ENCODE results near the gene KIR2DL1. TPM values are rescaled to one million over a fixed set of nuclear protein-coding genes. Genes with fewer than 3 reads are reported as not detected.
"Not testable (repeated sequence)": the region's sequence is repeated elsewhere in the genome, so short reads cannot be mapped to it uniquely, and the experiment has no call there.

The KIR2DL1 gene
- total RNA-seq (2014; rRNA removed; shearing (Covaris generic)), result not detected in 2 replicates

DNA sequence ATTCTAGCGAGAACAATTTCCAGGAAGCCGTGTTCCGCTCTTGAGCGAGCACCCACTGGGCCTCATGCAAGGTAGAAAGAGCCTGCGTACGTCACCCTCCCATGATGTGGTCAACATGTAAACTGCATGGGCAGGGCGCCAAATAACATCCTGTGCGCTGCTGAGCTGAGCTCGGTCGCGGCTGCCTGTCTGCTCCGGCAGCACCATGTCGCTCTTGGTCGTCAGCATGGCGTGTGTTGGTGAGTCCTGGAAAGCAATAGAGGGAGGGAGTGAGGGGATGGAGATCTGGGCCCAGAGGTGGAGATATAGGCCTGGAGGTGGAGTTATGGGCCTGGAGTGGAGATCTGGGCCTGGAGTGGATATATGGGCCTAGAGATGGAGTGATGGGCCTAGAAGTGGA, at the start of gene KIR2DL1:
KIR2DL1 (plus strand) TSS at position 148 of the 400 bp plus-strand sequence; CDS start at position 206, 58 bp downstream.
- DNase-seq (ENCODE audit: low spot score), result not testable (repeated sequence)

DNA sequence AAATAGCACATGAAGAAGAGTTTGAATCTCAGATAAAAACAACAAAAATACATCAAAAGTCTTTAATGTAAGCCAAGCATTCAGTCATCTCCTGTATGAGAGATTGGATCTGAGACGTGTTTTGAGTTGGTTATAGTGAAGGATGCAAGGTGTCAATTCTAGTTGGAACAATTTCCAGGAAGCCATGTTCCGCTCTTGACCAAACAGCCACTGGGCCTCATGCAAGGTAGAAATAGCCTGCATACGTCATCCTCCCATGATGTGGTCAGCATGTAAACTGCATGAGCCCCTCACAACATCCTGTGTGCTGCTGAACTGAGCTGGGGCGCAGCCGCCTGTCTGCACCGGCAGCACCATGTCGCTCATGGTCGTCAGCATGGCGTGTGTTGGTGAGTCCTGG, 45.5 kb upstream of the KIR2DL1 start, which contains the start of gene KIR3DL3:
KIR3DL3 (plus strand) TSS at position 301 of the 400 bp plus-strand sequence; CDS start at position 356, 55 bp downstream.
- no peak for DNase-seq (ENCODE audit: low spot score)

GRCh38 chr19:54724644-54725043, 44.9 kb upstream of the KIR2DL1 start:
- no peak for DNase-seq (ENCODE audit: low spot score)

GRCh38 chr19:54725321-54725720, 44.3 kb upstream of the KIR2DL1 start:
- DNase-seq (ENCODE audit: low spot score), result no peak

- DNase-seq (ENCODE audit: low spot score), result no peak
These were observed 42.0 kb upstream of the KIR2DL1 start for GRCh38 chr19:54727562-54727961.

DNA sequence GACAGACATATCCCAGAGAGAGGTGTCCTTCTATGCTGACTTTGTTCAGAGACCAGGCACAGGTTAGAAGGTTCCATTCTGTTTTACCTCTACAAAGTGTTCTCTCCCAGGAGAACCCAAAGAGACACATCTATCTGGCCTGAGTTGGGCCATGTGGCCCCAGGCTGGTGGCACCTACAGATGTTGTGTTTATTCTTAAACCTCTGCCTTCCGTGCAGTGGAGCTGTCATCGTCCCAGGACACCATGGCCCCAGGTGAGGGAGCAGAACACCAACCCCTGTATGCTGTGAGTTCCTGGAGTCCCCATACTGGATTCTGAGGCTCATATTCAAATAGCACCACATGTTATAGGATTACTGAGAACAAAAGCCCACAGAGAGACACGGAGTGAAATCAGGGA, 41.4 kb upstream of the KIR2DL1 start:
- DNase-seq (ENCODE audit: low spot score), result no peak

DNA sequence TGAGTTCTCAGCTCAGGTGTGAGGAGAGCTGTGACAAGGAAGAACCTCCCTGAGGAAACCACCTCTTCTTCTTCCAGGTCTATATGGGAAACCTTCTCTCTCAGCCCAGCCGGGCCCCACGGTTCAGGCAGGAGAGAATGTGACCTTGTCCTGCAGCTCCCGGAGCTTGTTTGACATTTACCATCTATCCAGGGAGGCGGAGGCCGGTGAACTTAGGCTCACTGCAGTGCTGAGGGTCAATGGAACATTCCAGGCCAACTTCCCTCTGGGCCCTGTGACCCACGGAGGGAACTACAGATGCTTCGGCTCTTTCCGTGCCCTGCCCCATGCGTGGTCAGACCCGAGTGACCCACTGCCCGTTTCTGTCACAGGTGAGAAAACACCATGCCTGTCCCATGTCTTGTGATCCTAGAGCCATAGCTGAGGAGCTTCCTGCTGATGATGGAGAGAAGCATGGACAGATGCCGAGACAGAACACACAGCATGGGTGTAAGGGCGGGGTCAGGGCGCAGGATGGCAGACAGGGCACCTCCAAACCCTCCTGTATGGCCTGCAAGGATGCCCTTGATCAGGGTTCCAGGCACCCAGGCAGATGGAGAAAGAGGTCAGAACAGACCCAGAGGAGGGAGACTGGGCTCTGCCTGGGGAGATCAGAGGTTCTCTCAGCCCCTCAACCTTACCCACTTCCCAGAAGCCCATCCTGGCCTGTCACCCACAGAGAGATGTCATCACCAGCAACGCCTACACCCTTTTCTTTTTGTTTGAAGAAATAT, 40.0 kb upstream of the KIR2DL1 start:
- no peak for DNase-seq (ENCODE audit: low spot score)

GRCh38 chr19:54731191-54731590, 38.4 kb upstream of the KIR2DL1 start:
- DNase-seq (ENCODE audit: low spot score), result no peak

DNA sequence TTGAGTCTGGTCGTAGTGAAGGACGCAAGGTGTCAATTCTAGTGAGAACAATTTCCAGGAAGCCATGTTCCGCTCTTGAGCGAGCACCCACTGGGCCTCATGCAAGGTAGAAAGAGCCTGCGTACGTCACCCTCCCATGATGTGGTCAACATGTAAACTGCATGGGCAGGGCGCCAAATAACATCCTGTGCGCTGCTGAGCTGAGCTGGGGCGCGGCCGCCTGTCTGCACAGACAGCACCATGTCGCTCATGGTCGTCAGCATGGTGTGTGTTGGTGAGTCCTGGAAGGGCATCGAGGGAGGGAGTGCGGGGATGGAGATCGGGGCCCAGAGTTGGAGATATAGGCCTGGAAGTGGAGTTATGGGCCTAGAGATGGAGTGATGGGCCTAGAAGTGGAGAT, 31.3 kb upstream of the KIR2DL1 start, which contains the start of gene KIR2DL3:
KIR2DL3 (plus strand) TSS at position 208 of the 400 bp plus-strand sequence; CDS start at position 241, 33 bp downstream.
- DNase-seq (ENCODE audit: low spot score), result not testable (repeated sequence)

DNA sequence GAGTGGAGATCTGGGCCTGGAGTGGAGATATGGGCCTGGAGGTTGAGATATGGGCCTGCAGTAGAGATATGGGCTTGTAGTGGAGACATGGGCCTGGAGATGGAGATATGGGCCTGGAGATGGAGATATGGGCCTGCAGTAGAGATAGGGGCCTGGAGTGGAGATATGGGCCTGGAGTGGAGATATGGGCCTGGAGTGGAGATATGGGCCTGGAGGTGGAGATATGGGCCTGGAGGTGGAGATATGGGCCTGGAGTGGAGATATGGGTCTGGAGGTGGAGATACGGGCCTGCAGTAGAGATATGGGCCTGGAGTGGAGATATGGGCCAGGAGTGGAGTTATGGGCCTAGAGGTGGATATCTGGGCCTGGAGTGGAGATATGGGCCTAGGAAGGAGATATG, 30.9 kb upstream of the KIR2DL1 start:
- DNase-seq (ENCODE audit: low spot score), result no peak

DNA sequence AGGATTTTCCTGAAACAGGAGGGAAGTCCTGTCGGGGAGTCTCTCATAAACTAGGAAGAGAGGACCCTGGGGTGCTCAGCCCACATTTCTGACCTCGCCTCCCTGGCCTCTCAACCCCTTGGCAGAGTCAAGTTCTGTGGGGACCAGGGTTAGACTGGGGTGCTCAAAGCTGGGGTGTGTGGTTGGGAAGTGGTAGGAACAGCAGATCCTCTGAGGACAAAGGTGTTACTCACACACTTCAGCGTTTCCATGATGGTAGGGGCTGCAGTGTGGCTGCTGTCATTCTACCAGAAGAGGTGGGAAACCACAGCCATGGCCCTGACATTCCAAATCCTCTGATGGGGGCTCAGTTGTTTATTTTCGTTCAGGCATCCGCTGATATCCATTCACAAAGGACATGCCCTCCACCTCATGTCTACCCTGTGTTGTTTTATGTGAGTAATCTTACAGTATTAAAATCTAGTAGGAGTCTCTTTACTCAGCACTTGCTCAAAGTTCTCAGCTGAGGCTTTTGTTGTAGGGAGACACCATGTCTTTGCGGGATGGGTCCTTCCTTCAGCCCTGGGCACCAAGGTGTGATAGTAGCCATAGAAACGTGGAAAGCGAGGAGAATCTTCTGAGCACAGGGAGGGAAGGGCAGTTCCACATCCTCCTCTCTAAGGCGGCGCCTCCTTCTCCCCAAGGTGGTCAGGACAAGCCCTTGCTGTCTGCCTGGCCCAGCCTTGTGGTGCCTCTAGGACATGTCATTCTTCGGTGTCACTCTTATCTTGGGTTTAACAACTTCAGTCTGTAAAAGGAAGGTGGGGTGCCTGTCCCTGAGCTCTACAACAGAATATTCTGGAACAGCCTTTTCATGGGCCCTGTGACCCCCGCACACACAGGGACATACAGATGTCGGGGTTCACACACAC, 29.8 kb upstream of the KIR2DL1 start:
- DNase-seq (ENCODE audit: low spot score), result no peak

- DNase-seq (ENCODE audit: low spot score), result not testable (repeated sequence)
These were observed 27.6 kb upstream of the KIR2DL1 start for GRCh38 chr19:54741950-54742349.

- DNase-seq (ENCODE audit: low spot score), result not testable (repeated sequence)
These were observed 25.5 kb upstream of the KIR2DL1 start for GRCh38 chr19:54744080-54744479.

DNA sequence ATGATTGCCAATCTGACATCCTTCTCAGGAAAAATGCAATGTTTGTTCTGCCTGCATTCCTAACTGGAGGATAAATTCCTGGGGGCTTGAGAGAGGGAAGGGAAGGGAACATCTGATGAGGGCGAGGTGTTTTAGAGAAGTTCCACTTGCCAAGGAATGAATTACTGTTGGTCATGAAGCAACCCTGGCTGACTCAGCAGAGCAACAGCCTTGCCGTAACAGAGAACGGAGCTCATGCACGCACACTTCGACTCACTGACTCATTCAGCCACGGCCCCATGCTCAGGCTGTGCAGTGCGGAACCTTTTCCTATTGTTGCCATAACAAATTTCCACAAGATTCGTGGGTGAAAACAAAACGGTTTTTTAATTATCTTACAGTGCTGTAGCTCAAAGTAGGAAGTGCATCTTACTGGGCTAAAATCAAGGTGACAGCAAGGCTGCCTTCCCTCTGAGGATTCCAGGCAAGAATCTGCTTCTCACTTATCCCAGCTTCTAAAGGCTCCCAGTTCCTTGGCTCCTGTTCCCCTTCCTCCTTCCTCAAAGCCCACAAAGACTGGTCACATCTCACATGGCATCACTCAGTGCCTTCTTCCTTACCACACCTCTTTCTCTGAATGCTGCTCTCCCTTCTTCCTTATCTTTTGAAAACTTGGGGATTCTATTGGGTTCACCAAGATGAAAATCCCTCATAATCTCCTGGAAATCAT, 21.8 kb upstream of the KIR2DL1 start:
- DNase-seq (ENCODE audit: low spot score), result not testable (repeated sequence)

- DNase-seq (ENCODE audit: low spot score), result not testable (repeated sequence)
These were observed 19.3 kb upstream of the KIR2DL1 start for GRCh38 chr19:54750276-54750675.

- DNase-seq (ENCODE audit: low spot score), result not testable (repeated sequence)
These were observed 13.1 kb upstream of the KIR2DL1 start for GRCh38 chr19:54756204-54757110.

GRCh38 chr19:54758577-54758976, 11.0 kb upstream of the KIR2DL1 start:
- not testable (repeated sequence) for DNase-seq (ENCODE audit: low spot score)

DNA sequence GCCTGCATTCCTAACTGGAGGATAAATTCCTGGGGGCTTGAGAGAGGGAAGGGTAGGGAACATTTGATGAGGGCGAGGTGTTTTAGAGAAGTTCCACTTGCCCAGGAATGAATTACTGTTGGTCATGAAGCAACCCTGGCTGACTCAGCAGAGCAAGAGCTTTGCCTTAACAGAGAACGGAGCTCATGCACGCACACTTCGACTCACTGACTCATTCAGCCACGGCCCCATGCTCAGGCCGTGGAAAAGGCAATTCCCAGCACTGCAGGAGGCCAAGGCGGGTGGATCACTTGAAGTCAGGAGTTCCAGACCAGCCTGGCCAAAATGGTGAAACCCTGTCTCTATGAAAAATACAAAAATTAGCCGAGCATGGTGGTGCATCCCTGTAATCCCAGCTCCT, 5.4 kb upstream of the KIR2DL1 start:
- not testable (repeated sequence) for DNase-seq (ENCODE audit: low spot score)

DNA sequence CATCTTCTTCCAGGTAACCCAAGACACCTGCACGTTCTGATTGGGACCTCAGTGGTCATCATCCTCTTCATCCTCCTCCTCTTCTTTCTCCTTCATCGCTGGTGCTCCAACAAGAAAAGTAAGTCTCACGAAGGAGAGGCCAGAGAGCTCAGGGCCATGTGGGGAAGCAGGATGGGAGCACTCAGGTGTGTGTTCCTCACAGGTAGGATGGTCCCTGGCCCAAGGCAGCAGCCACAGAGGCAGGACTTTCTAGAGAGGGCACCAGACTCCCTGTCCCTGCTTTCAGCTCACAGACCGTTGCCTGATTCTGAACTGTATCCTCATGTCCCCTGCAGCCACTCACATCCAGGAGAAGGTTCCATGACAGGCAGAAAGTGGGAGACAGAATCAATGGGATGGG, 3.1 kb upstream of the KIR2DL1 start:
- not testable (repeated sequence) for DNase-seq (ENCODE audit: low spot score)

DNA sequence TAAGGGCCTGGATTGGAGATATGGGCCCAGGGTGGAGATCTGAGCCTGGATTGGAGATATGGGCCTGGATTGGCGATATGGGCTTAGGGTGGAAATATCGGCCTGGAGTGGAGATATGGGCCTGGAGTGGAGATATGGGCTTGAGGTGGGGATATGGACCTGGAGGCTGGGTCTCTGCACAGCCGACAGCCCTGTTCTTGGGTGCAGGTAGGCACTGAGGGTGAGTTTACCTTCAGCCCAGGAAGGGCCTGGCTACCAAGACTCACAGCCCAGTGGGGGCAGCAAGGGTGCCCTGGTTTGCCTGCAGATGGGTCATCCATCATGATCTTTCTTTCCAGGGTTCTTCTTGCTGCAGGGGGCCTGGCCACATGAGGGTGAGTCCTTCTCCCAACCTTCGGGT, 918 bp downstream of the KIR2DL1 start:
- DNase-seq (ENCODE audit: low spot score), result not testable (repeated sequence)

Data from HT-29 (cell line).